GM23248 (cell line): Measurements from ENCODE around the gene KMT2B. TPM values are rescaled to one million over a fixed set of nuclear protein-coding genes. Genes with fewer than 3 reads are reported as not detected.

Experiments
- DNase-seq: peaks from one replicate; pipeline ENCODE4 v3.0.0-alpha.2; 2015
- H2AFZ ChIP-seq: fragments of 200-600 bp; sonication (generic); 2 replicates; pipeline ENCODE4 v1.6.1; 2016; ENCODE audit warnings: antibody characterized with exemption
- H3F3A ChIP-seq: fragments of 200-600 bp; sonication (generic); 2 replicates; pipeline ENCODE4 v1.6.1; 2016; ENCODE audit warnings: mild to moderate bottlenecking, antibody characterized with exemption, mixed run types; ENCODE audit not compliant: insufficient read depth
- H3K27ac ChIP-seq: fragments of 200-600 bp; sonication (generic); 2 replicates; pipeline ENCODE4 v1.5.1; 2016; ENCODE audit warnings: mild to moderate bottlenecking
- H3K27me3 ChIP-seq: fragments of 200-600 bp; sonication (generic); replicated peaks from 2 replicates; pipeline ENCODE4 v1.6.1; 2016; ENCODE audit warnings: mild to moderate bottlenecking; ENCODE audit not compliant: insufficient read depth
- H3K36me3 ChIP-seq: fragments of 200-600 bp; sonication (generic); 2 replicates; pipeline ENCODE4 v1.6.1; 2016; ENCODE audit warnings: low read depth, mild to moderate bottlenecking
- H3K4me1 ChIP-seq: fragments of 200-600 bp; sonication (generic); 2 replicates; pipeline ENCODE4 v1.6.1; 2016; ENCODE audit warnings: mild to moderate bottlenecking; ENCODE audit not compliant: insufficient read depth
- H3K4me2 ChIP-seq: fragments of 200-600 bp; sonication (generic); one replicate; pipeline ENCODE4 v1.6.1; 2016; ENCODE audit warnings: mild to moderate bottlenecking; ENCODE audit not compliant: unreplicated experiment
- H3K4me3 ChIP-seq: fragments of 200-600 bp; sonication (generic); 2 replicates; pipeline ENCODE4 v1.5.1; 2016; ENCODE audit warnings: mild to moderate bottlenecking
- H3K79me2 ChIP-seq: fragments of 200-600 bp; sonication (generic); 2 replicates; pipeline ENCODE4 v1.6.1; 2016; ENCODE audit warnings: mild to moderate bottlenecking; ENCODE audit not compliant: insufficient read depth
- H3K9ac ChIP-seq: fragments of 200-600 bp; sonication (generic); 2 replicates; pipeline ENCODE4 v1.6.1; 2016; ENCODE audit warnings: mild to moderate bottlenecking
- H3K9me2 ChIP-seq: fragments of 200-600 bp; sonication (generic); 2 replicates; pipeline ENCODE4 v1.6.1; 2016; ENCODE audit warnings: mixed run types, mild to moderate bottlenecking, moderate library complexity; ENCODE audit not compliant: insufficient read depth
- H3K9me3 ChIP-seq: fragments of 200-600 bp; sonication (generic); one replicate; pipeline ENCODE4 v1.6.1; 2017; ENCODE audit warnings: low read depth
- H4K20me1 ChIP-seq: fragments of 200-600 bp; sonication (generic); 2 replicates; pipeline ENCODE4 v1.6.0; 2016; ENCODE audit not compliant: insufficient read depth
- EZH2 ChIP-seq: fragments of 200-600 bp; sonication (generic); IDR thresholded peaks from 2 replicates; pipeline ENCODE4 v1.6.1; 2018; ENCODE audit warnings: antibody characterized with exemption, mild to moderate bottlenecking; ENCODE audit not compliant: insufficient read depth, poor library complexity, severe bottlenecking
- EZH2phosphoT487 ChIP-seq: fragments of 200-600 bp; sonication (generic); IDR thresholded peaks from 2 replicates; pipeline ENCODE4 v1.6.1; 2018; ENCODE audit warnings: antibody characterized with exemption, moderate library complexity, mild to moderate bottlenecking, low read depth; ENCODE audit not compliant: insufficient read depth
- WGBS, 2 experiments: methylation state at CpG; one replicate each; pipeline ENCODE4 v1.1.6; 2015 to 2017; ENCODE audit warnings: low lambda C conversion rate in 2 of 2, low coverage in 1 of 2; ENCODE audit errors: missing lambda C conversion rate in 2 of 2; 5-methylcytosine and 5-hydroxymethylcytosine counted together
- in situ Hi-C: fragments of 300-500 bp; cut with MboI; formaldehyde crosslinking; loops from 2 replicates; pipeline ENCODE4 v1.15.0; 2020
- polyA plus RNA-seq: library from polyadenylated mRNA; unstranded; fragments of >200 nt; fragmentation: Nextera tagmentation; extraction: Ambion mirVana; gene quantifications from 2 replicates; pipeline ENCODE4 v1.2.1, GENCODE V29; 2016
- total RNA-seq: library from RNA; depleted of rRNA; stranded (reverse); fragments of >200 nt; shearing (Covaris generic); gene quantifications from 2 replicates; pipeline ENCODE4 v1.2.3, GENCODE V29; 2014

Gene KMT2B
- total and polyA plus RNA-seq, 2 experiments from 2014 or later, result 4.1 to 7.5 TPM

GRCh38 chr19:35736913-35737886 lies 19.4 kb downstream of the KMT2B start:
- H3K79me2 ChIP-seq, result no peaks in the 10 kb centered on the region
- no peaks in the 10 kb centered on the region; the same call in 1 of the 2 replicates for H3K36me3 ChIP-seq
- H3K4me3 ChIP-seq, result no peak overlapping the region
- H3K4me2 ChIP-seq, result no peak overlapping the region
- no peak for TF ChIP-seq EZH2
- no peak for TF ChIP-seq EZH2phosphoT487
- DNase-seq, result peak; percentile 43
- in situ Hi-C loops, result no loop called here
- H3K27me3 ChIP-seq, result no peaks in the 10 kb centered on the region
- H3K4me1 ChIP-seq, result no peaks in the 10 kb centered on the region
- H3F3A ChIP-seq, result peaks cover 21% of the 10 kb centered on the region; the same call in 1 of the 2 replicates
- no peaks in the 10 kb centered on the region for H3K9me2 ChIP-seq
- H3K9ac ChIP-seq, result no peak overlapping the region
- H4K20me1 ChIP-seq, result no peaks in the 10 kb centered on the region
- no peak overlapping the region for H3K27ac ChIP-seq
- 83 to 87% methylated on average over 22 of the region's 22 CpGs for WGBS, 2 experiments
- no peaks in the 10 kb centered on the region for H3K9me3 ChIP-seq
- no peak overlapping the region for H2AFZ ChIP-seq

GRCh38 chr19:35738021-35738886 lies 20.5 kb downstream of the KMT2B start:
- Histone ChIP-seq H2AFZ (no peak overlapping the region), H3K9me3 (no peaks in the 10 kb centered on the region), H4K20me1 (no peaks in the 10 kb centered on the region), H3K9ac (no peak overlapping the region), H3K4me2 (no peak overlapping the region), H3K27ac (no peak overlapping the region), H3K4me3 (no peak overlapping the region), H3K36me3 (no peaks in the 10 kb centered on the region; the same call in 1 of the 2 replicates), H3K4me1 (no peaks in the 10 kb centered on the region), H3F3A (peaks cover 21% of the 10 kb centered on the region; the same call in 1 of the 2 replicates), H3K27me3 (no peaks in the 10 kb centered on the region), H3K9me2 (no peaks in the 10 kb centered on the region), H3K79me2 (no peaks in the 10 kb centered on the region)
- in situ Hi-C loops, result no loop called here
- WGBS, 2 experiments, result 93 to 97% methylated on average over 29 to 37 of the region's 37 CpGs
- DNase-seq, result no peak
- TF ChIP-seq EZH2phosphoT487, result no peak
- TF ChIP-seq EZH2, result no peak

GRCh38 chr19:35738887-35739229 lies 21.1 kb downstream of the KMT2B start:
- DNase-seq, result no peak
- in situ Hi-C loops, result no loop called here
- H3F3A ChIP-seq, result peaks cover 21% of the 10 kb centered on the region; the same call in 1 of the 2 replicates
- no peaks in the 10 kb centered on the region; the same call in 1 of the 2 replicates for H3K36me3 ChIP-seq
- no peaks in the 10 kb centered on the region for H3K9me2 ChIP-seq
- no peaks in the 10 kb centered on the region for H4K20me1 ChIP-seq
- H3K4me3 ChIP-seq, result no peak overlapping the region
- H2AFZ ChIP-seq, result no peak overlapping the region
- 96 to 97% methylated on average over 2 of the region's 2 CpGs for WGBS, 2 experiments
- H3K79me2 ChIP-seq, result peaks cover under 1% of the 10 kb centered on the region; the same call in 1 of the 2 replicates
- no peak overlapping the region for H3K27ac ChIP-seq
- no peak for TF ChIP-seq EZH2
- no peaks in the 10 kb centered on the region for H3K27me3 ChIP-seq
- H3K9me3 ChIP-seq, result no peaks in the 10 kb centered on the region
- no peak overlapping the region for H3K9ac ChIP-seq
- H3K4me1 ChIP-seq, result no peaks in the 10 kb centered on the region
- no peak overlapping the region for H3K4me2 ChIP-seq

- 87% methylated on average over 29 of the region's 29 CpGs for WGBS, 2 experiments
- no peaks in the 10 kb centered on the region for H3K9me2 ChIP-seq
- H3K36me3 ChIP-seq, result no peaks in the 10 kb centered on the region; the same call in 1 of the 2 replicates
- TF ChIP-seq EZH2phosphoT487 (no peak), EZH2 (no peak)
- H3K4me1 ChIP-seq, result no peaks in the 10 kb centered on the region
- no peak overlapping the region; the same call in 1 of the 2 replicates for H3K9ac ChIP-seq
- H3K27ac ChIP-seq, result peak overlapping the region; percentile 56; the same call in 1 of the 2 replicates
- no peaks in the 10 kb centered on the region for H3K9me3 ChIP-seq
- H4K20me1 ChIP-seq, result no peaks in the 10 kb centered on the region
- H3F3A ChIP-seq, result peaks cover 21% of the 10 kb centered on the region; the same call in 1 of the 2 replicates
- H3K4me2 ChIP-seq, result peak overlapping the region; percentile 86
- no peak for DNase-seq
- H3K27me3 ChIP-seq, result no peaks in the 10 kb centered on the region
- H3K79me2 ChIP-seq, result peaks cover 7% of the 10 kb centered on the region; the same call in 1 of the 2 replicates
- peak overlapping the region; percentile 83 for H3K4me3 ChIP-seq
- in situ Hi-C loops, result no loop called here
- H2AFZ ChIP-seq, result no peak overlapping the region
Measured at GRCh38 chr19:35739275-35740107, 21.7 kb downstream of the KMT2B start.
